Heart left ventricle (tissue), 16 donors: Measurements from ENCODE around the gene ARID5B. TPM values are rescaled to one million over a fixed set of nuclear protein-coding genes. Genes with fewer than 3 reads are reported as not detected.
A peak's percentile ranks its signal among the peaks of the same experiment; 100 is the strongest.

ENCODE experiments used
- ATAC-seq, 4 donors: fragments of 200-7000 bp; cut with Tn5 transposase; one replicate each; pipeline ENCODE4 v1.9.1; 2020 to 2022; ENCODE audit warnings: moderate library complexity in 4 of 4, mild to moderate bottlenecking in 3 of 4, moderate number of reproducible peaks in 1 of 4
- DNase-seq, 5 donors: peaks; one replicate each; pipeline ENCODE4 v3.0.0-alpha.2; 2020
- H3K27ac ChIP-seq, 12 donors: fragments of 200-600 bp; sonication (generic) in 4 of 12; one replicate each; pipeline versions ENCODE4 v1.5.0 to v1.8.0; 2016 to 2022; ENCODE audit warnings: mild to moderate bottlenecking in 2 of 12
- H3K27me3 ChIP-seq, 9 donors: fragments of 200-600 bp; sonication (generic) in 2 of 9; one replicate each; pipeline versions ENCODE4 v1.5.1 to v1.8.0; 2016 to 2022; ENCODE audit warnings: mild to moderate bottlenecking in 3 of 9
- H3K36me3 ChIP-seq, 9 donors: fragments of 200-600 bp; sonication (generic) in 2 of 9; one replicate each; pipeline versions ENCODE4 v1.5.0 to v1.8.0; 2018 to 2022; ENCODE audit warnings: mild to moderate bottlenecking in 2 of 9
- H3K4me1 ChIP-seq, 12 donors: fragments of 200-600 bp; sonication (generic) in 4 of 12; one replicate each; pipeline versions ENCODE4 v1.5.0 to v1.8.0; 2016 to 2022; ENCODE audit warnings: mild to moderate bottlenecking in 3 of 12
- H3K4me3 ChIP-seq, 12 donors: fragments of 200-600 bp; sonication (generic) in 4 of 12; one replicate each; pipeline versions ENCODE4 v1.5.0 to v1.8.0; 2017 to 2022; ENCODE audit warnings: mild to moderate bottlenecking in 9 of 12, moderate library complexity in 4 of 12
- H3K9me3 ChIP-seq, 12 donors: fragments of 200-600 bp; sonication (generic) in 4 of 12; one replicate each; pipeline versions ENCODE4 v1.5.0 to v1.8.0; 2016 to 2022; ENCODE audit warnings: mild to moderate bottlenecking in 1 of 12
- POLR2A ChIP-seq, 2 donors: fragments of 450-650 bp; IDR thresholded peaks; one replicate each; pipeline ENCODE4 v1.6.1; 2017; ENCODE audit warnings: antibody characterized with exemption in 2 of 2, mild to moderate bottlenecking in 2 of 2, moderate library complexity in 2 of 2
- WGBS, 4 donors: extraction: QIAGEN DNeasy Blood & Tissue Kit in 2 of 4; methylation state at CpG; one replicate each; pipeline versions ENCODE4 v1.1.5 to v1.1.7; 2013 to 2018; 5-methylcytosine and 5-hydroxymethylcytosine counted together
- intact Hi-C, 10 donors: fragments of 100-400 bp; cut with DNase I; formaldehyde crosslinking; loops; one replicate each; pipeline versions ENCODE4 v1.11.1 to v1.14.2; 2022
- polyA plus RNA-seq, 2 donors: library from polyadenylated mRNA; stranded (reverse); fragments of 200-250 nt; gene quantifications; one replicate each; pipeline ENCODE4 v1.2.3, GENCODE V29; 2013
- total RNA-seq, 9 donors: library from RNA; depleted of rRNA in 2 of 9; stranded (reverse); fragments of >200 nt in 2 of 9; fragmentation: NEBNext Ultra II Directional in 3 of 9; extraction: Animal tissue kit (Norgen Biotek cat#: 25700) in 3 of 9; gene quantifications; one replicate each; pipeline versions ENCODE4 v1.1.0 to v1.2.4, GENCODE V29; 2016 to 2023
- TF ChIP-seq, protein P1 (sequence below), 12 donors: fragments of 200-600 bp; sonication (generic) in 4 of 12; IDR thresholded peaks; one replicate each; pipeline versions ENCODE4 v1.5.0 to v1.8.0; 2018 to 2022; ENCODE audit warnings: antibody characterized with exemption in 12 of 12, mild to moderate bottlenecking in 5 of 12
- donor health status: ischemic (EF 13 %, LVEDD 7.1; RV severe dilation, severe dysfunction).
- donor health status: healthy with polysubstance abuse.
- donor health status: DM: no; HTN: yes; CAD: no.
- donor health status: DM: no; HTN: no; CAD: no.
- donor health status: ischemic (EF 25% LVEDD 6.9; RV normal size, moderate dysfunction).
- donor health status: ischemic (EF 25% LVEDD 5.7; RV mildly dilated, moderate dysfunction).
- donor health status: healthy.
- donor health status: DM: yes; HTN: yes; CAD: no.
- donor health status: ischemic (EF 35%, LVEDD 5.7; RV mildly dilated, moderate dysfunction).
- donor health status: nonischemic (EF 11% LVEDD 7.7; RV severe dilation, severe dysfunction).
- donor health status: DM: yes; HTN: yes; CAD: no.
- donor health status: PGD.
- donor health status: ischemic (EF 29% LVEDD 5.4; RV normal size, mild dysfunction).
- donor health status: nonischemic (EF 23%, LVEDD 6.1; RV moderate dilation, normal function).

Gene ARID5B
- total and polyA plus RNA-seq, 11 donors = 4.5 to 45.5 (median 26.6) TPM

GRCh38 chr10:61905837-61906561, 4.5 kb downstream of the ARID5B start:
- 91 to 98% (median 95%) methylated on average over 3 of the region's 3 CpGs for WGBS, 4 donors
- intact Hi-C loops = loop anchor here in 3 of 10 donors (5.0 to 10.0 kb wide), 3 partner anchors 59 to 341 kb away; no protein-coding TSS in a partner anchor

GRCh38 chr10:61906562-61906901, 5.0 kb downstream of the ARID5B start:
- ATAC-seq (no peak), DNase-seq (no peak)
- Histone ChIP-seq H3K27me3 (no peaks in the 10 kb centered on the region), H3K36me3 (peaks cover 0 to 5% (median 0%) of the 10 kb centered on the region in 9 donors), H3K4me3 (no peak overlapping the region), H3K4me1 (peaks cover 0 to 19% (median 10%) of the 10 kb centered on the region in 12 donors), H3K27ac (peak overlapping the region in 2 of 12 donors; percentile 11 to 19), H3K9me3 (no peaks in the 10 kb centered on the region)
- TF ChIP-seq POLR2A (IDR thresholded peaks at IDR 0.05) = no peak
- TF ChIP-seq, protein P1, sequence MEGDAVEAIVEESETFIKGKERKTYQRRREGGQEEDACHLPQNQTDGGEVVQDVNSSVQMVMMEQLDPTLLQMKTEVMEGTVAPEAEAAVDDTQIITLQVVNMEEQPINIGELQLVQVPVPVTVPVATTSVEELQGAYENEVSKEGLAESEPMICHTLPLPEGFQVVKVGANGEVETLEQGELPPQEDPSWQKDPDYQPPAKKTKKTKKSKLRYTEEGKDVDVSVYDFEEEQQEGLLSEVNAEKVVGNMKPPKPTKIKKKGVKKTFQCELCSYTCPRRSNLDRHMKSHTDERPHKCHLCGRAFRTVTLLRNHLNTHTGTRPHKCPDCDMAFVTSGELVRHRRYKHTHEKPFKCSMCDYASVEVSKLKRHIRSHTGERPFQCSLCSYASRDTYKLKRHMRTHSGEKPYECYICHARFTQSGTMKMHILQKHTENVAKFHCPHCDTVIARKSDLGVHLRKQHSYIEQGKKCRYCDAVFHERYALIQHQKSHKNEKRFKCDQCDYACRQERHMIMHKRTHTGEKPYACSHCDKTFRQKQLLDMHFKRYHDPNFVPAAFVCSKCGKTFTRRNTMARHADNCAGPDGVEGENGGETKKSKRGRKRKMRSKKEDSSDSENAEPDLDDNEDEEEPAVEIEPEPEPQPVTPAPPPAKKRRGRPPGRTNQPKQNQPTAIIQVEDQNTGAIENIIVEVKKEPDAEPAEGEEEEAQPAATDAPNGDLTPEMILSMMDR (IDR thresholded peaks at IDR 0.05) = no peak
- intact Hi-C loops = loop anchor here in 3 of 10 donors (5.0 to 10.0 kb wide), 3 partner anchors 58 to 341 kb away; no protein-coding TSS in a partner anchor
- 95 to 99% (median 98%) methylated on average over 2 of the region's 2 CpGs for WGBS, 4 donors

More at GRCh38 chr10:61905837-61906561, 4.5 kb downstream of the ARID5B start:
- peaks cover 0 to 5% (median 0%) of the 10 kb centered on the region in 9 donors for H3K36me3 ChIP-seq
- peak overlapping the region in 6 of 12 donors; percentile 11 to 100 (median 91) for H3K27ac ChIP-seq
- H3K9me3 ChIP-seq = no peaks in the 10 kb centered on the region
- no peak for TF ChIP-seq POLR2A (IDR thresholded peaks at IDR 0.05)
- TF ChIP-seq, protein P1 (IDR thresholded peaks at IDR 0.05) = no peak
- DNase-seq (no peak), ATAC-seq (no peak)
- H3K27me3 ChIP-seq = no peaks in the 10 kb centered on the region
- H3K4me1 ChIP-seq = peaks cover 0 to 19% (median 10%) of the 10 kb centered on the region in 12 donors
- H3K4me3 ChIP-seq = no peak overlapping the region

DNA sequence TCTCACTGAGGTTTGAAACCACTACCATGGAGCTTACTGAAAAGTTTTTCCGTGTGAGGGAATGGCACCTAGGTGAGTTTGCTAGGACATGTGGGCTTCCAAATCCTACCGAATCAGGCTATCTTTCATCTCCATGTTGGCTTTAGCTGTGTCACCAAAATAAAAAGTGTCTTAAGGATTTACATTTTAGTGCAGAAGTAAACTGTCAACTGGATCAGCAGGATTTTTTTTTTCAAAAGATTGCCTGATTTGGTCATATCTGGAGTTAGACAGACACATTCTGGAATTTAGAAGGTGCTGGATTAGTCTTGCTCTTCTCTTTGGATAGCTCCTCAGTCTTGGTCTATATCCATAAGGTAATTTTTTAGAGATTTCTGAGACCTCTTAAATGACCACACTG, 5.5 kb downstream of the ARID5B start:
- Histone ChIP-seq H3K4me3 (no peak overlapping the region), H3K4me1 (peaks cover 0 to 19% (median 10%) of the 10 kb centered on the region in 12 donors), H3K27me3 (no peaks in the 10 kb centered on the region), H3K27ac (no peak overlapping the region), H3K36me3 (peaks cover 0 to 5% (median 0%) of the 10 kb centered on the region in 9 donors), H3K9me3 (no peaks in the 10 kb centered on the region)
- TF ChIP-seq, protein P1 (IDR thresholded peaks at IDR 0.05) = no peak
- no peak for TF ChIP-seq POLR2A (IDR thresholded peaks at IDR 0.05)
- WGBS, 4 donors = 84 to 90% (median 88%) methylated on average over 2 of the region's 2 CpGs
- no peak for ATAC-seq
- DNase-seq = no peak
- intact Hi-C loops = loop anchor here in 3 of 10 donors (5.0 to 10.0 kb wide), 3 partner anchors 58 to 340 kb away; no protein-coding TSS in a partner anchor

- intact Hi-C loops = loop anchor here in 3 of 10 donors (5.0 to 10.0 kb wide), 3 partner anchors 57 to 340 kb away; no protein-coding TSS in a partner anchor
- no peak for TF ChIP-seq POLR2A (IDR thresholded peaks at IDR 0.05)
- TF ChIP-seq, protein P1 (IDR thresholded peaks at IDR 0.05) = no peak
- Histone ChIP-seq H3K9me3 (no peaks in the 10 kb centered on the region), H3K27ac (no peak overlapping the region), H3K4me3 (no peak overlapping the region), H3K4me1 (peaks cover 0 to 20% (median 10%) of the 10 kb centered on the region in 12 donors), H3K36me3 (peaks cover 0 to 9% (median 0%) of the 10 kb centered on the region in 9 donors), H3K27me3 (no peaks in the 10 kb centered on the region)
- ATAC-seq = no peak
- 77 to 87% (median 80%) methylated on average over 3 of the region's 3 CpGs for WGBS, 4 donors
- DNase-seq = no peak
These were observed 6.1 kb downstream of the ARID5B start for GRCh38 chr10:61907587-61907986.
